HG03196 (cell line): ENCODE measurements around the gene PSMC4.
"Not testable (repeated sequence)": the region's sequence is repeated elsewhere in the genome, so short reads cannot be mapped to it uniquely, and the experiment has no call there.

ENCODE experiments used
- ATAC-seq: cut with Tn5 transposase; IDR thresholded peaks from one replicate; pipeline ENCODE4 v1.9.1; 2021; ENCODE audit not compliant: unreplicated experiment

PSMC4 gene

GRCh38 chr19:39943586-39943985 lies 27.4 kb upstream of the PSMC4 start:
- no peak for ATAC-seq

- ATAC-seq = no peak
These were observed 24.4 kb upstream of the PSMC4 start for GRCh38 chr19:39946532-39946931.

- no peak for ATAC-seq
These were observed 21.8 kb upstream of the PSMC4 start for GRCh38 chr19:39949026-39949747.

GRCh38 chr19:39951065-39951650 lies 19.8 kb upstream of the PSMC4 start:
- ATAC-seq = no peak

GRCh38 chr19:39951686-39952085 lies 19.3 kb upstream of the PSMC4 start:
- ATAC-seq = no peak

- no peak for ATAC-seq
These were observed 17.1 kb upstream of the PSMC4 start for GRCh38 chr19:39953915-39954314.

- ATAC-seq = not testable (repeated sequence)
These were observed 13.1 kb upstream of the PSMC4 start for GRCh38 chr19:39957886-39958285.

- ATAC-seq = not testable (repeated sequence)
These were observed 12.0 kb upstream of the PSMC4 start for GRCh38 chr19:39958942-39959341.

- not testable (repeated sequence) for ATAC-seq
These were observed 11.6 kb upstream of the PSMC4 start for GRCh38 chr19:39959407-39959806.

- ATAC-seq = no peak
These were observed 7.1 kb upstream of the PSMC4 start for GRCh38 chr19:39963898-39964297.

- ATAC-seq = no peak
These were observed 4.3 kb upstream of the PSMC4 start for GRCh38 chr19:39966617-39967016.

GRCh38 chr19:39967561-39967960 lies 3.4 kb upstream of the PSMC4 start:
- ATAC-seq = no peak

GRCh38 chr19:39968789-39969188 lies 2.2 kb upstream of the PSMC4 start:
- no peak for ATAC-seq

- ATAC-seq = no peak
These were observed 1.7 kb upstream of the PSMC4 start for GRCh38 chr19:39969266-39969665.

GRCh38 chr19:39969681-39970424 lies 1.1 kb upstream of the PSMC4 start:
- no peak for ATAC-seq

GRCh38 chr19:39970425-39970674 lies 615 bp upstream of the PSMC4 start:
- ATAC-seq = no peak

- ATAC-seq = no peak
These were observed 543 bp downstream of the PSMC4 start for GRCh38 chr19:39971380-39972035.

- ATAC-seq = no peak
These were observed 3.6 kb downstream of the PSMC4 start for GRCh38 chr19:39974377-39975155.

- ATAC-seq = no peak
These were observed 11.9 kb downstream of the PSMC4 start for GRCh38 chr19:39982883-39983282.

- no peak for ATAC-seq
These were observed 12.8 kb downstream of the PSMC4 start for GRCh38 chr19:39983695-39984300.

- no peak for ATAC-seq
These were observed 15.7 kb downstream of the PSMC4 start for GRCh38 chr19:39986643-39987042.
